K562 (cell line): ENCODE results near the gene BPHL. TPM values are rescaled to one million over a fixed set of nuclear protein-coding genes. Genes with fewer than 3 reads are reported as not detected.

ENCODE experiments used
- FOXK2 ChIP-seq, 2 experiments: fragments of 450-650 bp; IDR thresholded peaks in 1 of 2; conservative IDR thresholded peaks in 1 of 2; 2 replicates each; pipeline ENCODE4 v1.6.1; 2016; ENCODE audit warnings: low read depth in 2 of 2, mild to moderate bottlenecking in 1 of 2
- GATAD2B ChIP-seq: fragments of 450-650 bp; IDR thresholded peaks from 2 replicates; pipeline ENCODE4 v1.6.1; 2017; ENCODE audit warnings: mild to moderate bottlenecking, borderline replicate concordance
- HMGN3 ChIP-seq: IDR thresholded peaks from 2 replicates; pipeline ENCODE4 v1.6.1; 2011; ENCODE audit warnings: borderline replicate concordance, low read depth, mild to moderate bottlenecking, mixed read lengths, low read length; ENCODE audit not compliant: insufficient read length; ENCODE audit errors: extremely low read depth
- LCOR ChIP-seq: sonication (generic); formaldehyde crosslinking; IDR thresholded peaks from 2 replicates; pipeline ENCODE4 v1.8.0; 2022; ENCODE audit warnings: mild to moderate bottlenecking, missing genetic modification reagents
- MBD2 ChIP-seq: sonication (generic); IDR thresholded peaks from 2 replicates; pipeline ENCODE4 v1.6.1; 2016; ENCODE audit warnings: low read depth, borderline replicate concordance
- MEIS2 ChIP-seq: fragments of 450-650 bp; IDR thresholded peaks from 2 replicates; pipeline ENCODE4 v1.6.1; 2014; ENCODE audit warnings: mild to moderate bottlenecking; ENCODE audit not compliant: partially characterized antibody
- PHF20 ChIP-seq: fragments of 450-650 bp; IDR thresholded peaks from 2 replicates; pipeline ENCODE4 v1.6.1; 2018; ENCODE audit not compliant: partially characterized antibody
- PRPF4 ChIP-seq: fragments of 200-400 bp; formaldehyde crosslinking; IDR thresholded peaks from one replicate; pipeline ENCODE4 v1.6.1; 2017; ENCODE audit warnings: low read length, low read depth, mild to moderate bottlenecking; ENCODE audit not compliant: insufficient read depth, poor library complexity, severe bottlenecking
- ZNF436 ChIP-seq: fragments of 250-450, 450-650 bp; sonication (Bioruptor Pico); formaldehyde crosslinking; IDR thresholded peaks from 2 replicates; pipeline ENCODE4 v1.7.0; 2020; ENCODE audit warnings: mild to moderate bottlenecking
- ZNF644 ChIP-seq: fragments of 200-800 bp; sonication (Bioruptor generic); IDR thresholded peaks from 2 replicates; pipeline ENCODE4 v1.6.1; 2016; ENCODE audit warnings: low read depth, missing genetic modification characterization, missing compliant biosample characterization
- ZSCAN29 ChIP-seq: fragments of 450-650 bp; IDR thresholded peaks from 2 replicates; pipeline ENCODE4 v1.6.1; 2017
- polyA plus RNA-seq, 8 experiments: library from polyadenylated mRNA; depleted of rRNA in 4 of 8; stranded (reverse) in 5 of 8; unstranded in 3 of 8; fragments of >200 nt; fragmentation: Nextera tagmentation in 2 of 8; fragmentation: Illumina TruSeq in 1 of 8; extraction: Ambion mirVana in 2 of 8; extraction: Trizol in 1 of 8; gene quantifications; 2 replicates each; pipeline versions ENCODE4 v1.2.1 to v1.2.3, GENCODE V29; 2011 to 2014; ENCODE audit warnings: inconsistent platforms in 1 of 8, missing spikeins in 1 of 8
- total RNA-seq, 7 experiments: library from RNA; depleted of rRNA in 6 of 7; stranded (reverse); fragments of >200 nt in 6 of 7; fragmentation: Illumina TruSeq in 2 of 7; extraction: Trizol in 2 of 7; gene quantifications; 2 replicates each; pipeline versions ENCODE4 v1.2.1 to v1.2.3, GENCODE V29; 2011 to 2021; ENCODE audit warnings: low replicate concordance in 1 of 7
- TF ChIP-seq, protein P1 (sequence below): fragments of 200-400 bp; formaldehyde crosslinking; IDR thresholded peaks from 2 replicates; pipeline ENCODE4 v1.6.1; 2017; ENCODE audit warnings: mild to moderate bottlenecking, low read depth, low read length, moderate library complexity
- TF ChIP-seq, protein P2 (sequence below): IDR thresholded peaks from 2 replicates; pipeline ENCODE4 v1.6.1; 2012; ENCODE audit warnings: low read depth, low read length, improper control_type of control experiment, borderline replicate concordance
- TF ChIP-seq, protein P3 (sequence below), 2 experiments: fragments of 250-450 bp in 1 of 2; fragments of 450-650 bp in 1 of 2; sonication (Bioruptor Pico) in 1 of 2; IDR thresholded peaks; 2 replicates each; pipeline versions ENCODE4 v1.6.1 to v1.8.0; 2016 to 2021; ENCODE audit warnings: mild to moderate bottlenecking in 2 of 2, moderate library complexity in 2 of 2, missing compliant biosample characterization in 1 of 2, missing genetic modification characterization in 1 of 2

Gene BPHL
- total and polyA plus RNA-seq, 9 of the 15 experiments (the other 6 are each of a cell fraction or from before 2014, with no cell fraction given) = 3.5 to 17.4 (median 8.2) TPM

DNA sequence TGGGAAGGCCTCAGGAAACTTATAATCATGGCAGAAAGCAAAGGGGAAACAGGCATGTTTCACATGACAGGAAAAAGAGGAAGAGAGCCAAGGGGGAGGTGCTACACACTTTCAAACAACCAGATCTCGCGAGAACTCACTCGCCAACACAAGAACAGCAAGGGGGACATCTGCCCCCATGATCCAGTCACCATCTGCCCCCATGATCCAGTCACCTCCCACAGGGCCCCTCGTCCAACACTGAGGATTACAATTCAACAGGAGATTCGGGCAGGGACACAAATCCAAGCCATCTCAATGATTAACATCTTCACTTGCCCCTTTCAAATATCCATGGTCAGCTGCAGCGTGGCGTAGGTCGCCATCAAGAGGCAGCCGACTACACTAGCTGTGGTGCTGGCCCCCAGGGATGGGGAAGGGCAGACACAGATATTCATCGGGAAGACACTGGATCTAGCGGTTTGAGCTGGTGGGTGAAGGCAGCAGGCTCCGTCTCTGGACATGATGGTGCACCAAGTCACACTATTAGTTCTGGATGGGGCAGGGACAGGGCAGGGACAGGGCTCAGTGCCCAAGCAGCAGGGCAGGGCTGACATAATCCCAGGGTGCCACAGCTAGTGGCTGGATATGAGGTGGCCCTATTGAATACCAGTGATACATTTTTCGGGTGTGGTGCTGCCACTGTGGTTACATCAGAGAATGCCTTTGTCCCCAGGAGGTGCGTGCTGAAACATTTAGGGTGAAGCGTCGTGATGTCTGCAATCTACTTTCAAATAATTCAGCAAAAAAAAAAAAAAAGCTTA is 77.4 kb downstream of the BPHL start (continued):
- TF ChIP-seq LCOR (CRISPR knock-in tag) (no peak), ZNF436 (CRISPR knock-in tag) (no peak), PRPF4 (no peak), GATAD2B (peak; percentile 52; the same call in 1 of the 2 replicates), MBD2 (peak; percentile 30; the same call in 1 of the 2 replicates), PHF20 (peak; percentile 22), FOXK2 (conservative IDR thresholded peaks at IDR 0.05 in 1 of 2, IDR thresholded peaks at IDR 0.05 in 1 of 2; ENCODE audit: low read depth in 2 of 2) (peak; percentile 87 to 90), ZNF644 (tag) (no peak), MEIS2 (peak; percentile 1), ZSCAN29 (no peak), HMGN3 (no peak)
- TF ChIP-seq, protein P1, sequence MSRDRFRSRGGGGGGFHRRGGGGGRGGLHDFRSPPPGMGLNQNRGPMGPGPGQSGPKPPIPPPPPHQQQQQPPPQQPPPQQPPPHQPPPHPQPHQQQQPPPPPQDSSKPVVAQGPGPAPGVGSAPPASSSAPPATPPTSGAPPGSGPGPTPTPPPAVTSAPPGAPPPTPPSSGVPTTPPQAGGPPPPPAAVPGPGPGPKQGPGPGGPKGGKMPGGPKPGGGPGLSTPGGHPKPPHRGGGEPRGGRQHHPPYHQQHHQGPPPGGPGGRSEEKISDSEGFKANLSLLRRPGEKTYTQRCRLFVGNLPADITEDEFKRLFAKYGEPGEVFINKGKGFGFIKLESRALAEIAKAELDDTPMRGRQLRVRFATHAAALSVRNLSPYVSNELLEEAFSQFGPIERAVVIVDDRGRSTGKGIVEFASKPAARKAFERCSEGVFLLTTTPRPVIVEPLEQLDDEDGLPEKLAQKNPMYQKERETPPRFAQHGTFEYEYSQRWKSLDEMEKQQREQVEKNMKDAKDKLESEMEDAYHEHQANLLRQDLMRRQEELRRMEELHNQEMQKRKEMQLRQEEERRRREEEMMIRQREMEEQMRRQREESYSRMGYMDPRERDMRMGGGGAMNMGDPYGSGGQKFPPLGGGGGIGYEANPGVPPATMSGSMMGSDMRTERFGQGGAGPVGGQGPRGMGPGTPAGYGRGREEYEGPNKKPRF = no peak
- TF ChIP-seq, protein P2, sequence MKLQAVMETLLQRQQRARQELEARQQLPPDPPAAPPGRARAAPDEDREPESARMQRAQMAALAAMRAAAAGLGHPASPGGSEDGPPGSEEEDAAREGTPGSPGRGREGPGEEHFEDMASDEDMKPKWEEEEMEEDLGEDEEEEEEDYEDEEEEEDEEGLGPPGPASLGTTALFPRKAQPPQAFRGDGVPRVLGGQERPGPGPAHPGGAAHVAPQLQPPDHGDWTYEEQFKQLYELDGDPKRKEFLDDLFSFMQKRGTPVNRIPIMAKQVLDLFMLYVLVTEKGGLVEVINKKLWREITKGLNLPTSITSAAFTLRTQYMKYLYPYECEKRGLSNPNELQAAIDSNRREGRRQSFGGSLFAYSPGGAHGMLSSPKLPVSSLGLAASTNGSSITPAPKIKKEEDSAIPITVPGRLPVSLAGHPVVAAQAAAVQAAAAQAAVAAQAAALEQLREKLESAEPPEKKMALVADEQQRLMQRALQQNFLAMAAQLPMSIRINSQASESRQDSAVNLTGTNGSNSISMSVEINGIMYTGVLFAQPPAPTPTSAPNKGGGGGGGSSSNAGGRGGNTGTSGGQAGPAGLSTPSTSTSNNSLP = no peak
- TF ChIP-seq, protein P3, sequence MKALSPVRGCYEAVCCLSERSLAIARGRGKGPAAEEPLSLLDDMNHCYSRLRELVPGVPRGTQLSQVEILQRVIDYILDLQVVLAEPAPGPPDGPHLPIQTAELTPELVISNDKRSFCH (CRISPR knock-in tag; IDR thresholded peaks at IDR 0.05) = no peak
- TF ChIP-seq, protein P3 (tag; IDR thresholded peaks at IDR 0.05) = peak; percentile 42; the same call in 1 of the 2 replicates
